NCI-H446 treated with DMSO at 0.1 percent for 48 hours (cell line): Measurements from ENCODE around the gene CNTNAP2.

ENCODE experiments used
- DNase-seq: peaks from one replicate; lab custom pipeline; 2025; lab: John Stamatoyannopoulos, UW

CNTNAP2 gene

GRCh38 chr7:147941381-147941780 lies 1824.8 kb downstream of the CNTNAP2 start:
- no peak for DNase-seq

GRCh38 chr7:147944321-147944720 lies 1827.7 kb downstream of the CNTNAP2 start:
- peak; percentile 44 for DNase-seq

DNA sequence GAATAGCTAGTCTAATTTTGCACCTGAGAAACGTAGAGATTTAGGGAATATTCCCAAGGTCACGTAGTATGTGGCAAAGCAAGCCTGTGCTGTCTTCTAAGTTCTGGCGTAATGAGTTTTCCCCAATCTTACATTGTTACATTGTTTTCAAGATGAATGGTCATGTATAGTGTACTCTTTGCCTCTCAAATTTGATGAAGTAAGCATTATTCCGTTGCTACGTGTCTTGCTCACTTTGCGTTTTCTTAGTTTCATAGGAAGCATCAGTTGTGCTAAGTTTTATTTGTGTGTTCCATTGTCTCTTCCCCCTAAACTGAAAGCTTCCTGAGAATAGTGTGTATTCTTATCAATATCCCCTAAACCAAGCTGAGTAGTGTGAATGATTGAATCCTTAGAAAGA lies 1836.3 kb downstream of the CNTNAP2 start:
- no peak for DNase-seq

GRCh38 chr7:147968046-147968610 lies 1851.5 kb downstream of the CNTNAP2 start:
- DNase-seq: no peak

DNA sequence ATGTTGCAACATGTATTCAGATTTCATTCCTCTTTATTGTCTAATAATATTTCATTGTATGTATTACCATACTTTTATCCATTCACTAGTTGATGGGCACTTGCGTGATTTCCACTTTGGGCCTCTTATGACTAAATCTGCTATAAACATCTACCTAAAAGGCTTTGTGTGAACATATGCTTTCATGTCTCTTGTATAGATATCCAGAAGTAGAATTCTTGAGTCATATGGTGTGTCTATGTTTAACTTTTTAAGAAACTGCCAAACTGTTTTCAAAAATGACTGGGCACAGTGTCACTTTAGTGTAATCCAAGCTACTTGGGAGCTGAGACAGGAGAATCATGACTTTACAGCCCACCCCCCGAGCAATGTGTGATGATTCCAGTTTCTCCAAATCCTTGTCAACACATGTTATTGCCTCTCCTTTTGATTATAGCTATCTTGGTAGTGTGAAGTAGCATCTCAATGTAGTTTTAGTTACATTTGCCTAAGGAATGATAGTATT lies 1855.1 kb downstream of the CNTNAP2 start:
- no peak for DNase-seq

- no peak for DNase-seq
Measured at GRCh38 chr7:147978201-147978600, 1861.6 kb downstream of the CNTNAP2 start.

GRCh38 chr7:147978651-147979050 lies 1862.0 kb downstream of the CNTNAP2 start:
- DNase-seq: no peak

DNA sequence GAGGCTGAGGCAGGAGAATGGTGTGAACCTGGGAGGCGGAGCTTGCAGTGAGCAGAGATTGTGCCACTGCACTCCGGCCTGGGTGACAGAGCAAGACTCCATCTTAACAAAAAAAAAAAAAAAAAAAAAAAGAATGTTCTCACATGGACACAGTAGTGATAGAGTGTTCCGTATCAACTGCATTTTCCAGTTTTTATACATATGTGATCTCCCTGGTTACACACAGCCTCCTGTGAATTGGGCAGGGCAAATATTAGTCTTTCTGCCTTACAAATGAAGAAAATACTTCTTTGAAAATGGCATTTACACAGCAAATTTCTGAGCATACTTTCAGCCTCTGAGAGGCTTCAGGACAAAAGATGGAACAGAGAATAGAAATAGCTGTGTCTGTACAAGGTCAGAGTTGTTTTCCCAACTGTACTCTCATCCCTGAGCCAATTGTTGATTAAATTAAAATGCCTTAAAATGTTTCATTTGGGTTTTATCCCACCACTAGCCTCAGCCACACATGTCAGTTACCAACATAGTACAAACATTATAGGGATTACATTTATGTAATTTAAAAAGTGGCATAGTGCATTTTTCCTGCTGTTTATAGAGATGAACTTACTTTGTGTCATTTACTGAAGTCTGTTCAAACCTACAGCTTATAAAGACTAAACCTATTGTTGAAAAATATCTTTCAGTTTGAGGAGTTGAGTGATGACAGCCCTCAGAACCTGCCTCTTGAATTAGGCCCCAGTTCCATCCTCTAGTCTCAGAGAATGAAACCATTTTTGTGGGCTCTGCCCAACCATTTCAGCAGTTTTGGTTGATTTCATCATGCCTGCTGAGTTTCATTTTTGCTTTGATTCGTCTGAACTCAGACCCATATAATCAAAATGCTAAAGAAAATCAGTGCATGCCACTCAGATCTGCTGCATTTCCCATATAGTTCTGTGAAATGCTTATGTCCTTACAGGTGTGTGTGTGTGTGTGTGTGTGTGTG lies 1864.5 kb downstream of the CNTNAP2 start:
- DNase-seq: no peak

DNA sequence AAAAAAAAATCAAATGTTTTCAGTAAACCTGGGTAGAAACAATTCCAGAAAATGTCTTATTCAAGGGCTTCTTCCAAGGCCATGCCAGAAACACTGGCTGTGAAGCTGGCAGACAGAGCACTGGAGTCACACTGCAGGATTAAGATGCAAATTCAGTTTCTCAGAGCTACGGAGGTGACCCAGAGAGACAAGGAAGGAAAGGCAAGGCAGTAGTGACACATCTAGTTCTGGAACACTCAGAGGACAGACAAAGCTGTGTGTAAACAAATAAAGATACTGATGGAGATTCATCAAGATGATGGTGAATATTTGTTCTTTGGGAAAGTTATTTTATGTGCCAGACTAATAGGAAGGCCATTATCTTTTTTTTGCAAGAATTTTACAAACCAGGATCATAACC lies 1865.7 kb downstream of the CNTNAP2 start:
- no peak for DNase-seq

- DNase-seq: no peak
Measured at GRCh38 chr7:147984265-147984664, 1867.7 kb downstream of the CNTNAP2 start.

DNA sequence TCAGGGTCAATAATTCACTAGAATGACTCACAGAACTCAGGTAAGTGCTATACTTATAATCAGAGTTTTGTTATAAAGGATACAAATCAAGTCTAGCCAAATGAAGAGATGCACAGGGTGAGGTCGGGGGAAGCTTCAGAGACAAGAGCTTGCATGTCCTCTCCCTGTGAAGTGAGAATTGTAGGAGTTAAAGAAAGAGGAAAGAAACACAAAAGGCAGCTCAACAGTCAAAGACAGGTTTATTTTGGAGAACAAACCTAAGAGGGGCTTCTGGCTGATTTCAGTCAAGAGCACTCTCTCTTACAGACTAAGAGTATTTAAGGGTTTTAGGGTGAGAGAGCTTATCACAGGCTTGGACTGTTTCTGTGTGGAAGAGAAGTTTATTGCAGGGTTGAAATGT lies 1873.5 kb downstream of the CNTNAP2 start:
- no peak for DNase-seq

DNA sequence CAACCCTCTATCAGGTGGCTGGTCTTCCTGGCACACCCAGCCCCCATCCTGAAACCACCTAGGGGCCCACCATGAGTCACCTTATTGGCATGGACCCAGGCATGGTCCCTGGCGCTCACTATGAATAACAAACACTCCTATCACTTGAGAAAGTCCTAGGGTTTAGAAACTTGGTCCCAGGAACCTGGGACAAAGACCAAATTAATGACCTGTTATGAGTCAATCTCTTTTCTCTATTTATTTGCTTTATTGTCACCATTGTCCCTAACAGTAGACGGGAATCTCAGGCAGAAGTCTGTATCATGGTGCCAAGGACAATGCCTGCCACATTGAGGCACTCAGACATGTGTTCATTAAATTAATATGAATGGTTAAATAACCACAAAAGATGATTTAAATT lies 1874.3 kb downstream of the CNTNAP2 start:
- DNase-seq: peak; percentile 8

- DNase-seq: no peak
Measured at GRCh38 chr7:147992698-147993097, 1876.1 kb downstream of the CNTNAP2 start.

DNA sequence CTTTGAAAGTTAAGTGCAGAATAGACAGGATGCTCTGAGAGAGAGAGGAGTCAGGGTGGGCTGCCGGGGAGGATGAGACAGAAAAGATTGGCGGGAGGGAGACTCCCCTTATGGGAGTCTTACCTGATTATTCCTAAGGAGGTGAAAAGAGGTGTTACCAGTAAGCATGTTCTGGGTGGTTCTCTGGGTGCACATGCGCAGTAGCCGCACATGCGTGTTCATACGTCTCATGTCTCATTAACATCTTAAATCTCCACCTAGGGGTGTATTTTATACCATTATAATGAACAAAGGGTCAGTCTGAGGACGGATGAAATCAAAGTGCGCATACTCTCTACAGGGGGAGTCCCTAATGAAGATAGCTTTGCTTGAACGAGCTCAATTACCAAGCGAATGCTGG lies 1881.0 kb downstream of the CNTNAP2 start:
- DNase-seq: no peak

GRCh38 chr7:147999962-148000361 lies 1883.4 kb downstream of the CNTNAP2 start:
- no peak for DNase-seq

- DNase-seq: no peak
Measured at GRCh38 chr7:148011753-148012152, 1895.2 kb downstream of the CNTNAP2 start.

DNA sequence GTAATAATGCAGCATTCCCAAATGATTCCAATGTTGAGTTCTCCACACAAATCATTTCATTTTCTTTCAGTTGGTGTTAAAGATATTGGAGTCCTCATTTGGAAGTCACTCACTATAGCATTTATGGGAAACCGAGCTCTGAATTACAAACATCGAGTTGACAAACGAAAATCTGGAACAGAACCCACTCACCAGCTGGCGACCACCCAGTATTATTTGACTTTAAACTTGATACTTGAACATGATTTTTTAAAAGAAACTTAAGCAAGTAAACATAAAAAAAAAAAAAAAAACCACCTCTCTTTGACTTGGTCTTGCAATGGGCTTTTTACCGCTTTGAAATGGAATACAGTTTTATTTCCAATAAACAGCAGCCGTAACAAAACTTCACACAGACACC lies 1897.4 kb downstream of the CNTNAP2 start:
- DNase-seq: no peak

- no peak for DNase-seq
Measured at GRCh38 chr7:148014541-148014940, 1897.9 kb downstream of the CNTNAP2 start.

- DNase-seq: no peak
Measured at GRCh38 chr7:148017126-148017525, 1900.5 kb downstream of the CNTNAP2 start.

- no peak for DNase-seq
Measured at GRCh38 chr7:148020679-148021078, 1904.1 kb downstream of the CNTNAP2 start.

DNA sequence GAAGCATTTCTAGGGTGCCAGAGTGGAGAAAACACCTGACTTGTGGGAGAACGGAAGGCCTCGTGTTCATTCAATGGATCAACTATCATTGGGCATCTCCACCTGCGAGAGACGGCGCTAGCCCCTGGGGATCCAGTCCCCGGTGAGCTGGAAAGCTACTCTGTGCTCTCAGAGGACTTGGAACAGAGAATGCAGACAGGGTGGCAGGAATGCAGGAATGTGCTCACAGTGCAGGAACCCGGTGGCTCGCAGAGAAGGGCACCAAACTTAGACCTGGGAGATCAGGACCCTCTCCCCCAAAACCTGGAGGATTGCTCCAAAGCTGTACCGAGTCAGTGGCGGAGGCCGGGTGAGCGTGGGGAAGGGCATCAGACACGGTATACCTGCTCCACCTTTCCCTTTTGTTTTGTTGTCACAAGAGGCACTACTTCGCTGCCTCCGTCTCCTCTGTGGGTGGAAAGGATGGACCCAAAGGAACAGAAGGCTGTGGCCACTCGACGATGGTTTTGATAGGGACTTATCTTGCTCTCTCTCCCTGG lies 1905.0 kb downstream of the CNTNAP2 start:
- DNase-seq: no peak

DNA sequence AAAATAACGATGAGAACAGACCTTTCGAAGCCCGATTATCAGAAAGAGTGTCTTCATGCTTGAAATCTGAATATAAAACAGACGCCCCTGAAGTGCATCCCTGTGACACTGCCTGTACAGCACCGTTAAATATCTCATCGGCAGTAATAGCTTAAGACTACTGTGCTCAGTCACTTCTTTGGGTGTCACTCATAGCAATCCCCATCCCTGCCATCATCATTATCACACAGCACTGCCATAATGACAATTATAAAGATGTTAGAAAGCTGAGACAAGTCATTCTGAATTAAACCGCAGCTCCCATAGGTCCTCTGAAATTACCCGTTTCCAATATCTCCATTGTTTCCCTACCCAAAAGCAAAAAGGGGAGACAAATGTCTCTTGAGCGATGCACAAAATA lies 1906.2 kb downstream of the CNTNAP2 start:
- DNase-seq: no peak

DNA sequence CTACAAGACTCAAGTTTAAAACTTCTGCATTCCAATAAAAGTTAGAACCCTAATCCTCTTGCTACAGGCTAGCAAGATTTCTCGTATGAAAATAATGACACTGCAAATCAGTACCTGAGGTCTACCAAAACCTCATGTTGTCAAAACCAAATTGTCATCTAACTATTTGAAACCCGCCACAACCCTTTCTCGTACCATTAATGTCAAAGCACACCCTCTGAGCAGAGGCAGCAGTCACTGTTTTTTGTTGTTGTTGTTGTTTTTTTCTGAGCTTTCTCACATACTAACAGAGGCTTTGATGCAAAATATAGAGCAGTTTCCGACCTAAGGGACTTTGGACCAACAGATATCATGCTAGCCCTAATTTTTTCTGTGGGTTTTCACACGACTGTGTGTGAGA lies 1910.1 kb downstream of the CNTNAP2 start:
- no peak for DNase-seq
